H9 (cell line): ENCODE measurements around the gene IRF7. TPM values are rescaled to one million over a fixed set of nuclear protein-coding genes. Genes with fewer than 3 reads are reported as not detected.
A peak's percentile ranks its signal among the peaks of the same experiment; 100 is the strongest.

Experiments
- DNase-seq: peaks from one replicate; pipeline ENCODE4 v3.0.0-alpha.2; 2017
- H2AFZ ChIP-seq: one replicate; pipeline ENCODE4 v1.6.1; 2013; ENCODE audit warnings: mild to moderate bottlenecking, low read length, control low read depth, moderate library complexity
- H2AK5ac ChIP-seq: 2 replicates; pipeline ENCODE4 v1.6.1; 2013; ENCODE audit warnings: low read length, control low read depth, mixed read lengths; ENCODE audit not compliant: insufficient read length
- H2BK120ac ChIP-seq: one replicate; pipeline ENCODE4 v1.6.1; 2013; ENCODE audit warnings: low read depth, mild to moderate bottlenecking, low read length, control low read depth, inconsistent platforms; ENCODE audit not compliant: poor library complexity, severe bottlenecking
- H2BK12ac ChIP-seq: 2 replicates; pipeline ENCODE4 v1.6.1; 2013; ENCODE audit warnings: low read length, control low read depth, mixed read lengths, low read depth; ENCODE audit not compliant: insufficient read length
- H2BK15ac ChIP-seq: 2 replicates; pipeline ENCODE4 v1.6.1; 2013; ENCODE audit warnings: low read depth, low read length, control low read depth
- H2BK20ac ChIP-seq: one replicate; pipeline ENCODE4 v1.6.1; 2013; ENCODE audit warnings: low read depth, mild to moderate bottlenecking, low read length, control low read depth, inconsistent platforms; ENCODE audit not compliant: poor library complexity, severe bottlenecking
- H2BK5ac ChIP-seq: 2 replicates; pipeline ENCODE4 v1.6.1; 2013; ENCODE audit warnings: low read length, control low read depth, mixed read lengths; ENCODE audit not compliant: insufficient read length
- H3K14ac ChIP-seq: 2 replicates; pipeline ENCODE4 v1.6.1; 2013; ENCODE audit warnings: low read length, control low read depth; ENCODE audit not compliant: insufficient read depth
- H3K18ac ChIP-seq: 2 replicates; pipeline ENCODE4 v1.6.1; 2013; ENCODE audit warnings: low read depth, mild to moderate bottlenecking, mixed read lengths, low read length, control low read depth; ENCODE audit not compliant: insufficient read length
- H3K23ac ChIP-seq: 2 replicates; pipeline ENCODE4 v1.6.1; 2013; ENCODE audit warnings: low read length, control low read depth, mixed read lengths, low read depth; ENCODE audit not compliant: insufficient read length
- H3K23me2 ChIP-seq: 2 replicates; pipeline ENCODE4 v1.6.1; 2013; ENCODE audit warnings: low read depth, mild to moderate bottlenecking, mixed read lengths, low read length, control low read depth; ENCODE audit not compliant: insufficient read length, poor library complexity, severe bottlenecking
- H3K27ac ChIP-seq: 2 replicates; pipeline ENCODE4 v1.5.1; 2013; ENCODE audit warnings: low read length, control low read depth, mixed read lengths, low read depth; ENCODE audit not compliant: insufficient read length
- H3K27me3 ChIP-seq: 2 replicates; pipeline ENCODE4 v1.6.1; 2013; ENCODE audit warnings: low read length, control low read depth, inconsistent platforms; ENCODE audit not compliant: insufficient read depth
- H3K4ac ChIP-seq: 2 replicates; pipeline ENCODE4 v1.6.1; 2013; ENCODE audit warnings: low read depth, mild to moderate bottlenecking, control low read depth, inconsistent platforms, low read length, moderate library complexity
- H3K4me1 ChIP-seq: 2 replicates; pipeline ENCODE4 v1.6.1; 2013; ENCODE audit warnings: low read length, control low read depth, inconsistent platforms; ENCODE audit not compliant: insufficient read depth
- H3K4me2 ChIP-seq: 2 replicates; pipeline ENCODE4 v1.6.1; 2013; ENCODE audit warnings: low read length, control low read depth, mixed read lengths; ENCODE audit not compliant: insufficient read length, insufficient read depth
- H3K56ac ChIP-seq: 2 replicates; pipeline ENCODE4 v1.6.1; 2013; ENCODE audit warnings: low read depth, mild to moderate bottlenecking, mixed read lengths, low read length, control low read depth; ENCODE audit not compliant: insufficient read length
- H3K79me1 ChIP-seq: 2 replicates; pipeline ENCODE4 v1.6.1; 2013; ENCODE audit warnings: low read depth, mild to moderate bottlenecking, moderate library complexity, low read length, control low read depth, inconsistent platforms; ENCODE audit not compliant: insufficient read depth, poor library complexity, severe bottlenecking
- H3K79me2 ChIP-seq: 2 replicates; pipeline ENCODE4 v1.6.1; 2013; ENCODE audit warnings: low read length, control low read depth, inconsistent platforms; ENCODE audit not compliant: insufficient read depth
- H3K9ac ChIP-seq: 2 replicates; pipeline ENCODE4 v1.6.1; 2013; ENCODE audit warnings: low read length, control low read depth, mixed read lengths; ENCODE audit not compliant: insufficient read length; ENCODE audit errors: extremely low read depth
- H3K9me3 ChIP-seq: one replicate; pipeline ENCODE4 v1.6.1; 2013; ENCODE audit warnings: low read depth, low read length, inconsistent platforms; ENCODE audit not compliant: control insufficient read depth
- H3T11ph ChIP-seq: one replicate; pipeline ENCODE4 v1.6.1; 2013; ENCODE audit warnings: mild to moderate bottlenecking, low read length, control low read depth, inconsistent platforms
- H4K20me1 ChIP-seq: one replicate; pipeline ENCODE4 v1.6.1; 2013; ENCODE audit not compliant: control insufficient read depth, insufficient read length, insufficient read depth
- H4K5ac ChIP-seq: 2 replicates; pipeline ENCODE4 v1.6.1; 2013; ENCODE audit warnings: low read depth, mild to moderate bottlenecking, mixed read lengths, low read length, control low read depth; ENCODE audit not compliant: insufficient read length
- H4K8ac ChIP-seq: replicated peaks from 2 replicates; pipeline ENCODE4 v1.6.1; 2013; ENCODE audit warnings: low read length, control low read depth, mixed read lengths, low read depth; ENCODE audit not compliant: insufficient read length
- H4K91ac ChIP-seq: 2 replicates; pipeline ENCODE4 v1.6.1; 2013; ENCODE audit warnings: low read depth, mild to moderate bottlenecking, moderate library complexity, mixed read lengths, low read length, control low read depth; ENCODE audit not compliant: insufficient read length
- H3K27ac Mint-ChIP-seq, 3 experiments: 2 replicates in 2 of 3; 3 replicates in 1 of 3; pipeline ENCODE4 v1.8.0; 2020 to 2021; ENCODE audit warnings: mixed read lengths in 3 of 3, mild to moderate bottlenecking in 1 of 3, moderate library complexity in 1 of 3
- H3K27me3 Mint-ChIP-seq: 2 replicates; pipeline ENCODE4 v1.8.0; 2021; ENCODE audit warnings: low read depth, mild to moderate bottlenecking, moderate library complexity, mixed read lengths
- H3K36me3 Mint-ChIP-seq, 3 experiments: 2 replicates in 2 of 3; 3 replicates in 1 of 3; pipeline ENCODE4 v1.8.0; 2020 to 2021; ENCODE audit warnings: low read depth in 3 of 3, mixed read lengths in 3 of 3; ENCODE audit not compliant: insufficient read depth in 1 of 3
- H3K4me1 Mint-ChIP-seq, 2 experiments: 2 replicates each; pipeline ENCODE4 v1.8.0; 2020; ENCODE audit warnings: mixed read lengths in 2 of 2
- H3K4me3 Mint-ChIP-seq, 2 experiments: 2 replicates in 1 of 2; 3 replicates in 1 of 2; pipeline ENCODE4 v1.8.0; 2020 to 2021; ENCODE audit warnings: mild to moderate bottlenecking in 2 of 2, mixed read lengths in 2 of 2, moderate library complexity in 1 of 2
- H3K9me3 Mint-ChIP-seq, 2 experiments: 2 replicates in 1 of 2; 3 replicates in 1 of 2; pipeline ENCODE4 v1.8.0; 2020; ENCODE audit warnings: mild to moderate bottlenecking in 2 of 2, mixed read lengths in 2 of 2, moderate library complexity in 1 of 2
- WGBS: extraction: QIAGEN DNeasy Blood & Tissue Kit; methylation state at CpG from one replicate; pipeline ENCODE4 v1.1.7; 2013; ENCODE audit warnings: missing lambda C conversion rate, low lambda C conversion rate, mixed read lengths; ENCODE audit not compliant: insufficient read length; ENCODE audit errors: extremely low coverage; 5-methylcytosine and 5-hydroxymethylcytosine counted together
- microRNA-seq: library from miRNA; unstranded; fragments of <30 nt; microRNA quantifications from one replicate; pipeline ENCODE4, GENCODE V29; 2020; ENCODE audit warnings: borderline microRNAs expressed
- total RNA-seq: library from RNA; stranded (reverse); gene quantifications from 2 replicates; pipeline ENCODE4 v1.2.1, GENCODE V29; 2021
- TF ChIP-seq, protein P1 (sequence below): fragments of 200-600 bp; sonication (generic); conservative IDR thresholded peaks from 3 replicates; pipeline ENCODE4 v1.8.0; 2021; ENCODE audit warnings: antibody characterized with exemption, mild to moderate bottlenecking

IRF7 gene
- total RNA-seq, 1 experiment from 2014 or later = 9.8 TPM

- TF ChIP-seq, protein P1, sequence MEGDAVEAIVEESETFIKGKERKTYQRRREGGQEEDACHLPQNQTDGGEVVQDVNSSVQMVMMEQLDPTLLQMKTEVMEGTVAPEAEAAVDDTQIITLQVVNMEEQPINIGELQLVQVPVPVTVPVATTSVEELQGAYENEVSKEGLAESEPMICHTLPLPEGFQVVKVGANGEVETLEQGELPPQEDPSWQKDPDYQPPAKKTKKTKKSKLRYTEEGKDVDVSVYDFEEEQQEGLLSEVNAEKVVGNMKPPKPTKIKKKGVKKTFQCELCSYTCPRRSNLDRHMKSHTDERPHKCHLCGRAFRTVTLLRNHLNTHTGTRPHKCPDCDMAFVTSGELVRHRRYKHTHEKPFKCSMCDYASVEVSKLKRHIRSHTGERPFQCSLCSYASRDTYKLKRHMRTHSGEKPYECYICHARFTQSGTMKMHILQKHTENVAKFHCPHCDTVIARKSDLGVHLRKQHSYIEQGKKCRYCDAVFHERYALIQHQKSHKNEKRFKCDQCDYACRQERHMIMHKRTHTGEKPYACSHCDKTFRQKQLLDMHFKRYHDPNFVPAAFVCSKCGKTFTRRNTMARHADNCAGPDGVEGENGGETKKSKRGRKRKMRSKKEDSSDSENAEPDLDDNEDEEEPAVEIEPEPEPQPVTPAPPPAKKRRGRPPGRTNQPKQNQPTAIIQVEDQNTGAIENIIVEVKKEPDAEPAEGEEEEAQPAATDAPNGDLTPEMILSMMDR = no peak
- H2AFZ ChIP-seq = no peak overlapping the region
- H4K91ac ChIP-seq = no peak overlapping the region
- H3K4me1 ChIP-seq = no peaks in the 10 kb centered on the region
- no peak overlapping the region for H4K5ac ChIP-seq
- H3K9me3 Mint-ChIP-seq = no peaks in the 10 kb centered on the region
- H3K36me3 Mint-ChIP-seq = peaks cover 0 to 11% (median 4%) of the 10 kb centered on the region in 3 experiments; a peak in 4 of 7 replicates
- no peak for DNase-seq
- peaks cover 18 to 35% of the 10 kb centered on the region in 2 experiments for H3K4me1 Mint-ChIP-seq
- no peak overlapping the region for H4K8ac ChIP-seq
- H3K4me2 ChIP-seq = no peak overlapping the region
- no peak overlapping the region for H3K23ac ChIP-seq
- no peaks in the 10 kb centered on the region for H4K20me1 ChIP-seq
- H3K56ac ChIP-seq = no peak overlapping the region
- H3K27ac Mint-ChIP-seq = peak overlapping the region in 1 of 3 experiments; percentile 18; a peak in 1 of 7 replicates
- H3T11ph ChIP-seq = no peak overlapping the region
- H3K27ac ChIP-seq = no peak overlapping the region
- no peak overlapping the region for H3K9ac ChIP-seq
- no peak overlapping the region for H2BK15ac ChIP-seq
- H2BK120ac ChIP-seq = no peak overlapping the region
- H3K18ac ChIP-seq = no peak overlapping the region
- peak overlapping the region in 1 of 2 experiments; percentile 46; a peak in 1 of 5 replicates for H3K4me3 Mint-ChIP-seq
- H3K9me3 ChIP-seq = no peaks in the 10 kb centered on the region
- no peak overlapping the region for H2BK12ac ChIP-seq
- no peak overlapping the region for H2BK5ac ChIP-seq
- H2AK5ac ChIP-seq = no peak overlapping the region
- no peak overlapping the region for H2BK20ac ChIP-seq
- peaks cover 10% of the 10 kb centered on the region for H3K23me2 ChIP-seq
- H3K14ac ChIP-seq = no peak overlapping the region
- no peaks in the 10 kb centered on the region for H3K27me3 ChIP-seq
- peaks cover 5% of the 10 kb centered on the region for H3K27me3 Mint-ChIP-seq
- no peak overlapping the region for H3K4ac ChIP-seq
- H3K79me1 ChIP-seq = no peaks in the 10 kb centered on the region
- WGBS = no CpG with 5 or more reads among the region's 18 CpGs
- H3K79me2 ChIP-seq = no peaks in the 10 kb centered on the region
These were observed 52.5 kb downstream of the IRF7 start for GRCh38 chr11:563066-563811.

Small RNA genes within 50 kb of the gene (microRNA-seq; reads per million reads assigned to microRNA genes)
- 37.2 reads per million, percentile 63 among the genes with 10 or more reads in this experiment for gene MIR210

Other genes starting within 250 kb of the IRF7 start
- 101 and 105 TPM in 2 replicates for gene B4GALNT4, start 246.5 kb downstream of the IRF7 start, total RNA-seq
- 41.7 and 43.8 TPM in 2 replicates for gene PKP3, start 221.7 kb downstream of the IRF7 start, total RNA-seq
- 85.7 and 89.7 TPM in 2 replicates for gene SIGIRR, start 201.0 kb downstream of the IRF7 start, total RNA-seq
- gene ANO9, start 173.9 kb downstream of the IRF7 start, total RNA-seq = 12.3 and 13.1 TPM in 2 replicates
- 53.4 and 55.3 TPM in 2 replicates for gene PTDSS2, start 165.7 kb downstream of the IRF7 start, total RNA-seq
- gene RNH1, start 108.7 kb downstream of the IRF7 start, total RNA-seq = 60.0 and 67.0 TPM in 2 replicates
- 61.8 and 66.0 TPM in 2 replicates for gene HRAS, start 80.4 kb downstream of the IRF7 start, total RNA-seq
- 3.1 and 3.4 TPM in 2 replicates for gene LRRC56, start 78.4 kb downstream of the IRF7 start, total RNA-seq
- gene LMNTD2, start 55.2 kb downstream of the IRF7 start, total RNA-seq = 4.2 and 4.7 TPM in 2 replicates
- 26.3 and 30.0 TPM in 2 replicates for gene RASSF7, start 55.0 kb downstream of the IRF7 start, total RNA-seq
- 48.9 and 50.6 TPM in 2 replicates for gene PHRF1, start 39.5 kb downstream of the IRF7 start, total RNA-seq
- 0.46 TPM in 1 of 2 replicates, not detected in the other for gene CDHR5, start 9.0 kb upstream of the IRF7 start, total RNA-seq
- 1.8 and 2.3 TPM in 2 replicates for gene SCT, start 11.2 kb upstream of the IRF7 start, total RNA-seq
- gene DRD4, start 21.3 kb upstream of the IRF7 start, total RNA-seq = 6.2 and 6.8 TPM in 2 replicates
- 67.3 and 68.6 TPM in 2 replicates for gene DEAF1, start 79.3 kb upstream of the IRF7 start, total RNA-seq
- 15.3 and 23.6 TPM in 2 replicates for gene TMEM80, start 79.9 kb upstream of the IRF7 start, total RNA-seq
- 92.8 and 101 TPM in 2 replicates for gene EPS8L2, start 90.3 kb upstream of the IRF7 start, total RNA-seq
- 268 and 300 TPM in 2 replicates for gene TALDO1, start 131.5 kb upstream of the IRF7 start, total RNA-seq
- 51.5 and 60.0 TPM in 2 replicates for gene GATD1, start 161.5 kb upstream of the IRF7 start, total RNA-seq
- 0.81 and 0.86 TPM in 2 replicates for gene CEND1, start 174.1 kb upstream of the IRF7 start, total RNA-seq
- gene SLC25A22, start 182.3 kb upstream of the IRF7 start, total RNA-seq = 51.9 and 54.6 TPM in 2 replicates
- gene PIDD1, start 189.3 kb upstream of the IRF7 start, total RNA-seq = 25.3 and 26.6 TPM in 2 replicates
- 2,138 and 2,312 TPM in 2 replicates for gene RPLP2, start 194.0 kb upstream of the IRF7 start, total RNA-seq
- gene PNPLA2, start 203.0 kb upstream of the IRF7 start, total RNA-seq = 62.3 and 67.3 TPM in 2 replicates
- gene CRACR2B, start 212.0 kb upstream of the IRF7 start, total RNA-seq = 28.8 and 29.0 TPM in 2 replicates
- 138 and 142 TPM in 2 replicates for gene CD151, start 217.0 kb upstream of the IRF7 start, total RNA-seq
- gene POLR2L, start 226.6 kb upstream of the IRF7 start, total RNA-seq = 133 and 135 TPM in 2 replicates
- gene TSPAN4, start 226.9 kb upstream of the IRF7 start, total RNA-seq = 63.9 and 64.6 TPM in 2 replicates